Caco-2 (cell line): ENCODE measurements around the gene MEGF11. TPM values are rescaled to one million over a fixed set of nuclear protein-coding genes. Genes with fewer than 3 reads are reported as not detected.
A peak's percentile ranks its signal among the peaks of the same experiment; 100 is the strongest.

ENCODE experiments used
- BruUV-seq: library from RNA; stranded (reverse); fragments of 400-500 nt; replicated peaks from 2 replicates; lab custom pipeline; 2021; lab: Mats Ljungman, UMichigan
- CTCF ChIA-PET: fragments of 300-600 bp; sonication (Branson Sonifier 250); formaldehyde crosslinking; loops from one replicate; lab custom pipeline; 2022; ENCODE audit warnings: antibody characterized with exemption; lab: Charles Lee
- POLR2A ChIA-PET: fragments of 300-600 bp; sonication (Branson Sonifier 250); formaldehyde crosslinking; loops from one replicate; lab custom pipeline; 2022; ENCODE audit warnings: antibody characterized with exemption; lab: Charles Lee
- DNase-seq, 2 experiments: peaks; one replicate each; pipeline versions ENCODE4 v3.0.0 to v3.0.0-alpha.2; 2020 to 2022
- H3K27me3 ChIP-seq: replicated peaks from 2 replicates; pipeline ENCODE4 v1.6.0; 2011; ENCODE audit warnings: low read length; ENCODE audit not compliant: control insufficient read depth, insufficient read depth
- H3K36me3 ChIP-seq: 2 replicates; pipeline ENCODE4 v1.5.1; 2011; ENCODE audit warnings: low read length; ENCODE audit not compliant: control insufficient read depth, insufficient read depth
- H3K4me1 ChIP-seq: fragments of 250-450 bp; sonication (Bioruptor Pico); 2 replicates; pipeline ENCODE4 v1.5.1; 2020; ENCODE audit warnings: mild to moderate bottlenecking
- H3K4me3 ChIP-seq: 2 replicates; pipeline ENCODE4 v1.5.1; 2011; ENCODE audit warnings: low read depth, mild to moderate bottlenecking, control low read depth, low read length
- H3K9me3 ChIP-seq: fragments of 250-450 bp; sonication (Bioruptor Pico); 2 replicates; pipeline ENCODE4 v1.5.1; 2020; ENCODE audit warnings: mild to moderate bottlenecking, moderate library complexity
- H3K27ac Mint-ChIP-seq: one replicate; pipeline ENCODE4 v1.8.0; 2022; ENCODE audit warnings: mixed read lengths; ENCODE audit not compliant: unreplicated experiment
- H3K27me3 Mint-ChIP-seq: one replicate; pipeline ENCODE4 v1.8.0; 2022; ENCODE audit warnings: mixed read lengths; ENCODE audit not compliant: insufficient read depth, unreplicated experiment
- H3K36me3 Mint-ChIP-seq: one replicate; pipeline ENCODE4 v1.8.0; 2022; ENCODE audit warnings: mild to moderate bottlenecking, mixed read lengths; ENCODE audit not compliant: insufficient read depth, unreplicated experiment
- H3K4me1 Mint-ChIP-seq: one replicate; pipeline ENCODE4 v1.8.0; 2022; ENCODE audit warnings: low read depth, mixed read lengths; ENCODE audit not compliant: unreplicated experiment
- H3K4me3 Mint-ChIP-seq: one replicate; pipeline ENCODE4 v1.8.0; 2022; ENCODE audit warnings: mild to moderate bottlenecking, moderate library complexity, mixed read lengths; ENCODE audit not compliant: unreplicated experiment
- H3K9me3 Mint-ChIP-seq: one replicate; pipeline ENCODE4 v1.8.0; 2022; ENCODE audit warnings: mixed read lengths; ENCODE audit not compliant: unreplicated experiment
- intact Hi-C: fragments of 100-400 bp; cut with micrococcal nuclease; formaldehyde crosslinking; loops from one replicate; pipeline ENCODE4 v1.10.0; 2022; ENCODE audit not compliant: unreplicated experiment
- total RNA-seq: library from RNA; stranded (reverse); gene quantifications from 2 replicates; pipeline ENCODE4 v1.2.3, GENCODE V29; 2022
- TF ChIP-seq, protein P1 (sequence below), 2 experiments: fragments of 200-600 bp in 1 of 2; IDR thresholded peaks; 1 replicate in 1 of 2; 2 replicates in 1 of 2; pipeline versions ENCODE4 v1.5.1 to v1.8.0; 2011 to 2022; ENCODE audit warnings: antibody characterized with exemption in 1 of 2, control low read depth in 1 of 2, inconsistent platforms in 1 of 2, low read depth in 1 of 2, low read length in 1 of 2, mild to moderate bottlenecking in 1 of 2, moderate library complexity in 1 of 2; ENCODE audit not compliant: insufficient read depth in 1 of 2, severe bottlenecking in 1 of 2, unreplicated experiment in 1 of 2

Gene MEGF11
- total RNA-seq, 1 experiment from 2014 or later = 0.66 TPM

DNA sequence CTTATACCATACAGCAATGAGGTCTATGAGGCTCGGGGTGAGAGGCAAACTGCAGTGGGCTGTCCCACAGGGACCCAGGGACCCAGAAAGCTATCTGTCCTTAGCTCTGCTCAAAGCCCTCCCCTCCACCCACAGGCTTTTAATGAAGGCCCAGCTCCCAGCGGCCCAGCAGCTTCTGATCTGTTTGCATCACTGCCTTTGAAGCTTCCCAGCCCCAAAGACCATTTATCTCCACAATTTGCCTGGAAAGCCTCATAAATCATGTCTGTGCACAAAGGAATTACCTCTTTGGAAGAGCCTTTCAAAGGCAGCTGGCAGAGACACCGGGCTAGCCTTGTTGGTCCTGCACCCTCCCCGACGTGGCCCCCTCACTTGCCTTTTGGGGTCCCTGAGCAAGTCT lies 260.3 kb downstream of the MEGF11 start:
- H3K27me3 Mint-ChIP-seq = peaks cover 23% of the 10 kb centered on the region
- peak; percentile 16 to 50 for DNase-seq
- intact Hi-C loops = no loop called here
- H3K4me3 Mint-ChIP-seq = no peak overlapping the region
- H3K9me3 Mint-ChIP-seq = no peaks in the 10 kb centered on the region
- H3K9me3 ChIP-seq = no peaks in the 10 kb centered on the region
- no peak overlapping the region for H3K4me3 ChIP-seq
- H3K4me1 Mint-ChIP-seq = no peaks in the 10 kb centered on the region
- H3K27me3 ChIP-seq = no peaks in the 10 kb centered on the region
- BruUV-seq = no TSS peak
- H3K36me3 ChIP-seq = no peaks in the 10 kb centered on the region
- no peaks in the 10 kb centered on the region; the same call in 1 of the 2 replicates for H3K4me1 ChIP-seq
- H3K27ac Mint-ChIP-seq = no peak overlapping the region
- H3K36me3 Mint-ChIP-seq = no peaks in the 10 kb centered on the region
- ChIA-PET POLR2A (no interaction called here), CTCF (no interaction called here)
- TF ChIP-seq, protein P1, sequence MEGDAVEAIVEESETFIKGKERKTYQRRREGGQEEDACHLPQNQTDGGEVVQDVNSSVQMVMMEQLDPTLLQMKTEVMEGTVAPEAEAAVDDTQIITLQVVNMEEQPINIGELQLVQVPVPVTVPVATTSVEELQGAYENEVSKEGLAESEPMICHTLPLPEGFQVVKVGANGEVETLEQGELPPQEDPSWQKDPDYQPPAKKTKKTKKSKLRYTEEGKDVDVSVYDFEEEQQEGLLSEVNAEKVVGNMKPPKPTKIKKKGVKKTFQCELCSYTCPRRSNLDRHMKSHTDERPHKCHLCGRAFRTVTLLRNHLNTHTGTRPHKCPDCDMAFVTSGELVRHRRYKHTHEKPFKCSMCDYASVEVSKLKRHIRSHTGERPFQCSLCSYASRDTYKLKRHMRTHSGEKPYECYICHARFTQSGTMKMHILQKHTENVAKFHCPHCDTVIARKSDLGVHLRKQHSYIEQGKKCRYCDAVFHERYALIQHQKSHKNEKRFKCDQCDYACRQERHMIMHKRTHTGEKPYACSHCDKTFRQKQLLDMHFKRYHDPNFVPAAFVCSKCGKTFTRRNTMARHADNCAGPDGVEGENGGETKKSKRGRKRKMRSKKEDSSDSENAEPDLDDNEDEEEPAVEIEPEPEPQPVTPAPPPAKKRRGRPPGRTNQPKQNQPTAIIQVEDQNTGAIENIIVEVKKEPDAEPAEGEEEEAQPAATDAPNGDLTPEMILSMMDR (IDR thresholded peaks at IDR 0.05; ENCODE audit: insufficient read depth in 1 of 2, low read depth in 1 of 2, low read length in 1 of 2, severe bottlenecking in 1 of 2, unreplicated experiment in 1 of 2) = no peak

DNA sequence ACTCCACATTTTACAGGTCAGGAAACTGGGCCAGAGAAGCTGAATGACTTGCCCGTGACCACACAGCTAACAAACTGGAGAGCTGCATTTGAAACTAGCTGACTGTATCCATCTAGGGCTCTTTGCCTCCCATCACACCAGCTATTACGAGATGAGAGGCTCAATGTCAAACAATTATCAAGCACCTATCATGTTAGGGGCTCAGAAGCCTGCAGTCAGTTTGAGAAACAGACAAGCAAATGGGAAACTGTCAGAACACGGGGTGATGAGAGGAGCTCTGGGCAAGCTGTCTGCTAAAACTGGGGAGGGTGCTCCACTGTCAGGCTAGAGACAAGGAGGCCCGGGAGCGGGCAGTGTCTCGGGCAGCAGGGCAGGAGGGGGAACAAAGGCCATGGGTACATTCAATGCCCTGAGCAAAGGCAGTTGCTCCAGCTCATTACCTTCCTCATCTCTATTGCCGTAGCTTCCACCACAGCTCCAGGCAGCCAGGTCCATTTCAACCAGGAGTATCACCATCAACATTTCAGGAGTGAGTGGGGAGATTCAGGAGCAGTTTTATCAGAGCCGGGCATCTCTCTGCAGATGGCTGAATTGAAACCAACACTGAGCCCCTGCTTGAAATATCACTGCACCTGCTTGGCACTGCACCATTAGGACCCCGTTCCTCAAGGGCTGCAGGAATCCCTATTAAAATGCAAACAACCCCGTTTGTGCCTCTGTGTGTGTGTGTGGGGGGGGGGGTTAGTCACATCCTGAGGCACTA lies 261.6 kb downstream of the MEGF11 start:
- TF ChIP-seq, protein P1 (IDR thresholded peaks at IDR 0.05; ENCODE audit: insufficient read depth in 1 of 2, low read depth in 1 of 2, low read length in 1 of 2, severe bottlenecking in 1 of 2, unreplicated experiment in 1 of 2) = no peak
- Histone ChIP-seq H3K36me3 (no peaks in the 10 kb centered on the region), H3K9me3 (no peaks in the 10 kb centered on the region), H3K4me1 (no peaks in the 10 kb centered on the region; the same call in 1 of the 2 replicates), H3K27me3 (no peaks in the 10 kb centered on the region), H3K4me3 (no peak overlapping the region)
- DNase-seq = no peak
- BruUV-seq = no TSS peak
- POLR2A ChIA-PET = no interaction called here
- Mint-ChIP-seq H3K36me3 (no peaks in the 10 kb centered on the region), H3K27ac (no peak overlapping the region), H3K4me1 (no peaks in the 10 kb centered on the region), H3K9me3 (no peaks in the 10 kb centered on the region), H3K27me3 (peaks cover 20% of the 10 kb centered on the region), H3K4me3 (no peak overlapping the region)
- CTCF ChIA-PET = no interaction called here
- intact Hi-C loops = no loop called here

DNA sequence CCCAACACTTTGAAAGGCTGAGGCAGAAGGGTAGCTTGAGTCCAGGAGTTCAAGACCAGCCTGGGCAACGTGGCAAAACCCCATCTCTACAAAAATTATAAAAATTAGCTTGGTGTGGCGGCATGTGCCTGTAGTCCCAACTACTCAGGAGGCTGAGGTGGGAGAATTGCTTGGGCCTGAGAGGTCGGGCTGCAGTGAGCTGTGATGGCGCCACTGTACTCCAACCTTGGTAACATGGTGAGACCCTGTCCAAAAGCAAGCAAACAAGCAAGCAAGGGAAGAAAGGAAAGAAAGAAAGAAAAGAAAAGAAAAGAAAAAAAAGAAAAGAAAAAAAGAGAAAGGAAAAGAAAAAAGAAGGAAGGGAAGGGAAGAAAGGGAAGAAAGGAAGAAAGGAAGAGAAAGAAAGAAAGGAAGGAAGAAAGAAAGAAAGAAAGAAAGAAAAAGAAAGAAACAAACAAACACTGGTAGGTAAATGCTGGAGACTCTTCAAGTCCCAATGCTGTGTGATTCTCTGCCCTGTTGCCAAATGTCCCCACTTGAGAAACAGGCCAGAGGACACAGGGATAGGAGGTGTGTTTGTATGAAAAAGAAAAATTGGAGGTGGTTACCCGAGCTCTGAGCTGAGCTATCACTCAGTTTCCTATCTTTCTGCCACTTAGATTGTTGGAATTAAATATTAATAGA lies 263.1 kb downstream of the MEGF11 start:
- Histone ChIP-seq H3K36me3 (no peaks in the 10 kb centered on the region), H3K4me3 (no peak overlapping the region), H3K27me3 (no peaks in the 10 kb centered on the region), H3K4me1 (no peaks in the 10 kb centered on the region; the same call in 1 of the 2 replicates), H3K9me3 (no peaks in the 10 kb centered on the region)
- H3K27me3 Mint-ChIP-seq = peaks cover 23% of the 10 kb centered on the region
- no peaks in the 10 kb centered on the region for H3K4me1 Mint-ChIP-seq
- H3K27ac Mint-ChIP-seq = no peak overlapping the region
- ChIA-PET CTCF (no interaction called here), POLR2A (no interaction called here)
- H3K36me3 Mint-ChIP-seq = no peaks in the 10 kb centered on the region
- no peak overlapping the region for H3K4me3 Mint-ChIP-seq
- no peak for DNase-seq
- TF ChIP-seq, protein P1 (IDR thresholded peaks at IDR 0.05; ENCODE audit: insufficient read depth in 1 of 2, low read depth in 1 of 2, low read length in 1 of 2, severe bottlenecking in 1 of 2, unreplicated experiment in 1 of 2) = no peak
- intact Hi-C loops = no loop called here
- no peaks in the 10 kb centered on the region for H3K9me3 Mint-ChIP-seq
- BruUV-seq = no TSS peak
